Measurements from ENCODE around the gene HAND1. TPM values are rescaled to one million over a fixed set of nuclear protein-coding genes. Genes with fewer than 3 reads are reported as not detected.

Gene HAND1
- total and polyA plus RNA-seq, 3 donors from 2014 or later: 0.24 TPM; not detected in 2

- no peak for DNase-seq
- Histone ChIP-seq H3K27ac (no peak overlapping the region), H3K36me3 (ENCODE audit: low read depth, missing control alignments) (no peaks in the 10 kb centered on the region), H3K9me3 (no peaks in the 10 kb centered on the region), H3K4me1 (no peaks in the 10 kb centered on the region), H3K27me3 (no peaks in the 10 kb centered on the region), H3K4me3 (no peak overlapping the region)
- TF ChIP-seq POLR2A (IDR thresholded peaks at IDR 0.05): no peak
- TF ChIP-seq, protein P1, sequence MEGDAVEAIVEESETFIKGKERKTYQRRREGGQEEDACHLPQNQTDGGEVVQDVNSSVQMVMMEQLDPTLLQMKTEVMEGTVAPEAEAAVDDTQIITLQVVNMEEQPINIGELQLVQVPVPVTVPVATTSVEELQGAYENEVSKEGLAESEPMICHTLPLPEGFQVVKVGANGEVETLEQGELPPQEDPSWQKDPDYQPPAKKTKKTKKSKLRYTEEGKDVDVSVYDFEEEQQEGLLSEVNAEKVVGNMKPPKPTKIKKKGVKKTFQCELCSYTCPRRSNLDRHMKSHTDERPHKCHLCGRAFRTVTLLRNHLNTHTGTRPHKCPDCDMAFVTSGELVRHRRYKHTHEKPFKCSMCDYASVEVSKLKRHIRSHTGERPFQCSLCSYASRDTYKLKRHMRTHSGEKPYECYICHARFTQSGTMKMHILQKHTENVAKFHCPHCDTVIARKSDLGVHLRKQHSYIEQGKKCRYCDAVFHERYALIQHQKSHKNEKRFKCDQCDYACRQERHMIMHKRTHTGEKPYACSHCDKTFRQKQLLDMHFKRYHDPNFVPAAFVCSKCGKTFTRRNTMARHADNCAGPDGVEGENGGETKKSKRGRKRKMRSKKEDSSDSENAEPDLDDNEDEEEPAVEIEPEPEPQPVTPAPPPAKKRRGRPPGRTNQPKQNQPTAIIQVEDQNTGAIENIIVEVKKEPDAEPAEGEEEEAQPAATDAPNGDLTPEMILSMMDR (IDR thresholded peaks at IDR 0.05): no peak
- intact Hi-C loops (cut with DNase I; ENCODE audit: low total_unique reads): no loop called here
- WGBS, 2 donors: 78 to 82% methylated on average over 2 of the region's 2 CpGs
Measured at GRCh38 chr5:154501566-154501965, 23.5 kb upstream of the HAND1 start.

GRCh38 chr5:154498994-154499393, 21.0 kb upstream of the HAND1 start:
- TF ChIP-seq, protein P1 (IDR thresholded peaks at IDR 0.05): no peak
- no peak for TF ChIP-seq POLR2A (IDR thresholded peaks at IDR 0.05)
- no peak for DNase-seq
- 94 to 95% methylated on average over 2 of the region's 2 CpGs for WGBS, 2 donors

GRCh38 chr5:154498591-154498990, 20.6 kb upstream of the HAND1 start:
- no peaks in the 10 kb centered on the region for H3K9me3 ChIP-seq

More at GRCh38 chr5:154498994-154499393, 21.0 kb upstream of the HAND1 start:
- no peak overlapping the region for H3K27ac ChIP-seq
- intact Hi-C loops (cut with DNase I; ENCODE audit: low total_unique reads): no loop called here
- no peaks in the 10 kb centered on the region for H3K4me1 ChIP-seq
- no peaks in the 10 kb centered on the region for H3K36me3 ChIP-seq (ENCODE audit: low read depth, missing control alignments)
- H3K9me3 ChIP-seq: no peaks in the 10 kb centered on the region
- no peak overlapping the region for H3K4me3 ChIP-seq
- no peaks in the 10 kb centered on the region for H3K27me3 ChIP-seq

DNA sequence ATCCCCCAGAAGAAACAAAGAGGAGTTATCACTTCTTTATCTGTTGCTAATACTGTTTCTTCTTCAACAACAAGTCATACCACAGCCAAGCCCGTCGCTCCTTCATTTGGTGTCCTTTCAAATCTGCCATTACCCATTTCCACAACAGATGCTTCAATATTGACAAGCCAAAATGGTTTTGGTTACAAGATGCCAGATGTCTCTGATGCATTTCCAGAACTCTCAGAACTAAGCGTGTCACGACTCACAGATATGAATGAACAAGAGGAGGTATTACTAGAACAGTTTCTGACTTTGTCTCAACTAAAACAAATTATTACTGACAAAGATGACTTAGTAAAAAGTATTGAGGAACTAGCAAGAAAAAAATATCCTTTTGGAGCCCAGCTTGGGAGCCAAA, 16.0 kb upstream of the HAND1 start:
- no peaks in the 10 kb centered on the region for H3K27me3 ChIP-seq
- TF ChIP-seq POLR2A (IDR thresholded peaks at IDR 0.05): no peak
- TF ChIP-seq, protein P1 (IDR thresholded peaks at IDR 0.05): no peak
- H3K36me3 ChIP-seq (ENCODE audit: low read depth, missing control alignments): no peaks in the 10 kb centered on the region
- no peaks in the 10 kb centered on the region for H3K4me1 ChIP-seq
- H3K27ac ChIP-seq: no peak overlapping the region
- no peak for DNase-seq
- no peak overlapping the region for H3K4me3 ChIP-seq
- intact Hi-C loops (cut with DNase I; ENCODE audit: low total_unique reads): no loop called here
- H3K9me3 ChIP-seq: no peaks in the 10 kb centered on the region
- 75 to 80% methylated on average over 4 of the region's 4 CpGs for WGBS, 2 donors

More at GRCh38 chr5:154498591-154498990, 20.6 kb upstream of the HAND1 start:
- WGBS, 2 donors: 91 to 96% methylated on average over 1 of the region's 1 CpG
- Histone ChIP-seq H3K4me1 (no peaks in the 10 kb centered on the region), H3K36me3 (ENCODE audit: low read depth, missing control alignments) (no peaks in the 10 kb centered on the region), H3K27me3 (no peaks in the 10 kb centered on the region), H3K4me3 (no peak overlapping the region), H3K27ac (no peak overlapping the region)
- DNase-seq: no peak
- TF ChIP-seq, protein P1 (IDR thresholded peaks at IDR 0.05): no peak
- no peak for TF ChIP-seq POLR2A (IDR thresholded peaks at IDR 0.05)
- intact Hi-C loops (cut with DNase I; ENCODE audit: low total_unique reads): no loop called here

DNA sequence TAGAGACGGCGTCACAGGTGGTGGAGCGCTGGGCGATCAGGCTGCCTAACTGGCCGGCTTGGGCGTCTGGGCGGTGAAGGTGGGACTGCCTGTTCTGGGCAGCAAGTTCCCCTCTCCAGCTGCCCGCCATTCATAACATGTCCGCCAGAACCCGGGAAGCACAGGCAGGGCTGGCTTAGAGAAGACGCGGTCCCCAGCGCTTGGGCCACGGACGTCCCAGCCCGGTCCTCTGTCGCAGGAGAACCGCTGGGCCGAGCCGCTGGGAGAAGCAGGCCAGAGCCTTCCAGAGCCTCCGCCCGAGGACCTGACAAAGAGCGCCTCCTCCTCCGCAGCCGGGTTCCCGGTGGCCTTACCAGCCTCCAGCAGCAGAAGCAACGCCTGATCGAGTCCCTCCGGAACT, 15.2 kb upstream of the HAND1 start:
- 39 to 53% methylated on average over 9 to 29 of the region's 29 CpGs for WGBS, 2 donors
- H3K27ac ChIP-seq: no peak overlapping the region
- H3K9me3 ChIP-seq: no peaks in the 10 kb centered on the region
- no peaks in the 10 kb centered on the region for H3K4me1 ChIP-seq
- no peak for DNase-seq
- H3K4me3 ChIP-seq: peak overlapping the region in 1 of 2 donors; percentile 35
- intact Hi-C loops (cut with DNase I; ENCODE audit: low total_unique reads): no loop called here
- TF ChIP-seq, protein P1 (IDR thresholded peaks at IDR 0.05): no peak
- TF ChIP-seq POLR2A (IDR thresholded peaks at IDR 0.05): no peak
- no peaks in the 10 kb centered on the region for H3K36me3 ChIP-seq (ENCODE audit: low read depth, missing control alignments)
- no peaks in the 10 kb centered on the region for H3K27me3 ChIP-seq

All from testis (tissue), 3 donors.